OCI-LY7 (cell line): ENCODE data around the gene SPPL2B. TPM values are rescaled to one million over a fixed set of nuclear protein-coding genes. Genes with fewer than 3 reads are reported as not detected.

Source experiments
- BruUV-seq: library from RNA; stranded (reverse); fragments of 400-500 nt; replicated peaks from 2 replicates; lab custom pipeline; 2021; lab: Mats Ljungman, UMichigan
- CTCF ChIA-PET: fragments of 300-600 bp; sonication (Branson Sonifier 250); formaldehyde crosslinking; loops from one replicate; lab custom pipeline; 2022; ENCODE audit warnings: antibody characterized with exemption; ENCODE audit not compliant: unreplicated experiment; lab: Charles Lee
- POLR2A ChIA-PET: fragments of 300-600 bp; sonication (Branson Sonifier 250); formaldehyde crosslinking; loops from one replicate; lab custom pipeline; 2022; ENCODE audit warnings: antibody characterized with exemption; lab: Charles Lee
- DNase-seq: peaks from one replicate; pipeline ENCODE4 v3.0.0-alpha.2; 2015; ENCODE audit warnings: low spot score
- H2AFZ ChIP-seq: fragments of 200-600 bp; sonication (generic), shearing (Covaris generic); 2 replicates; pipeline ENCODE4 v1.6.1; 2014; ENCODE audit warnings: mild to moderate bottlenecking, antibody characterized with exemption, low read length, moderate library complexity
- H3K27ac ChIP-seq: fragments of 200-600 bp; sonication (generic); 2 replicates; pipeline ENCODE4 v1.5.1; 2014; ENCODE audit warnings: mixed run types, low read depth, mild to moderate bottlenecking, moderate library complexity, low read length, inconsistent platforms; ENCODE audit not compliant: poor library complexity, severe bottlenecking
- H3K36me3 ChIP-seq: fragments of 200-600 bp; sonication (generic); 2 replicates; pipeline ENCODE4 v1.6.1; 2014; ENCODE audit warnings: mild to moderate bottlenecking, antibody characterized with exemption, low read length, moderate library complexity, mixed read lengths; ENCODE audit not compliant: insufficient read depth
- H3K4me1 ChIP-seq: fragments of 200-600 bp; sonication (generic); 2 replicates; pipeline ENCODE4 v1.5.1; 2014; ENCODE audit warnings: mild to moderate bottlenecking, low read length; ENCODE audit not compliant: insufficient read depth, poor library complexity, severe bottlenecking
- H3K4me2 ChIP-seq: fragments of 200-600 bp; sonication (generic); 2 replicates; pipeline ENCODE4 v1.6.1; 2014; ENCODE audit warnings: mild to moderate bottlenecking, low read length
- H3K4me3 ChIP-seq: fragments of 200-600 bp; sonication (generic); 2 replicates; pipeline ENCODE4 v1.5.1; 2014; ENCODE audit warnings: mild to moderate bottlenecking, low read depth, low read length; ENCODE audit not compliant: poor library complexity, severe bottlenecking
- H3K79me2 ChIP-seq: fragments of 200-600 bp; sonication (generic); 2 replicates; pipeline ENCODE4 v1.6.1; 2016; ENCODE audit warnings: low read depth, mild to moderate bottlenecking, low read length, moderate library complexity, mixed read lengths; ENCODE audit not compliant: insufficient read depth
- H3K9me2 ChIP-seq: fragments of 200-600 bp; sonication (generic); 2 replicates; pipeline ENCODE4 v1.6.1; 2016; ENCODE audit warnings: mild to moderate bottlenecking, low read length, mixed read lengths; ENCODE audit not compliant: insufficient read depth
- H3K9me3 ChIP-seq: fragments of 200-600 bp; sonication (generic); 2 replicates; pipeline ENCODE4 v1.6.1; 2014; ENCODE audit warnings: mild to moderate bottlenecking, mixed run types, low read length, mixed read lengths
- H4K20me1 ChIP-seq: fragments of 200-600 bp; sonication (generic); 2 replicates; pipeline ENCODE4 v1.6.1; 2014; ENCODE audit warnings: mild to moderate bottlenecking, antibody characterized with exemption, low read length, moderate library complexity, mixed read lengths; ENCODE audit not compliant: insufficient read depth
- EZH2phosphoT487 ChIP-seq: fragments of 200-600 bp; sonication (generic); IDR thresholded peaks from 2 replicates; pipeline ENCODE4 v1.6.1; 2018; ENCODE audit warnings: low read depth, borderline replicate concordance, mild to moderate bottlenecking, mixed run types, antibody characterized with exemption, low read length, moderate library complexity, mixed read lengths
- intact Hi-C: fragments of 100-400 bp; cut with micrococcal nuclease; formaldehyde crosslinking; loops from one replicate; pipeline ENCODE4 v1.10.0; 2022; ENCODE audit not compliant: unreplicated experiment
- total RNA-seq, 2 experiments: library from RNA; depleted of rRNA in 1 of 2; stranded (reverse); fragments of >200 nt in 1 of 2; shearing (Covaris generic) in 1 of 2; gene quantifications; 2 replicates each; pipeline ENCODE4 v1.2.3, GENCODE V29; 2014 to 2022
- TF ChIP-seq, protein P1 (sequence below): fragments of 200-600 bp; sonication (generic); conservative IDR thresholded peaks from 2 replicates; pipeline ENCODE4 v1.5.1; 2014; ENCODE audit warnings: mild to moderate bottlenecking, antibody characterized with exemption, low read length, moderate library complexity, mixed read lengths

Gene SPPL2B
- total RNA-seq, 2 experiments from 2014 or later: 106 to 191 TPM

DNA sequence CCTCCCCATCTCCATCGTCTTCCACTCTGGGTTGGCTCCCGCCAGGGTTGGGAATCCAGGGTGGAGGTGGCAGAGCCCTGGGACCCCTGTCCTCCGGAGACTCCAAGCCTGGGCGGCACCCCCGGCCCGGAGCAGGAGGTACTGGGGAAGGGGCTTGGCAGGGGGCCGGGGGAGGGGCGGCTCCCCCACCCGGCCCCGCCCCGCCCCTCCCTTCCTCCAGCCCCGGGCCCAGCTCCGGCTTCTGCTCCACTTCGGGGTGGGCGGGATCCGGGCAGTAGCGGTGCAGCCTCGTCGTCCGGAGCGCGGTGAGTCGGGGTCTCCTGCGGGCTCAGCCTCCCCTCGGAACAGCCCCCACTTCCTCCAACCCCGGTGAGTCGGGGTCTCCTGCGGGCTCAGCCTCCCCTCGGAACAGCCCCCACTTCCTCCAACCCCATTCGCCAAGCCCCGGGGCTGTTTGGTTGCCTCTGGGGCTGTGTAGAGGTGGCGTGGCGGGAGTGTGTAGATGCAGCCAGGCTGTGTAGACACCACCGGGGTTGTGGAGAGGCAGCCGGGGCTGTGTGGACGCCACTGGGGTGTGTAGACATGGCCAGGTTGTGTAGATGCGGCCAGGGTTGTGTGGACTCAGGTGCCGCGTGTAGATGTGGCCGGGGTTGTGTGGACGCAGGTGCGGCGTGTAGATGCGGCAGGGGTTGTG lies 31.7 kb downstream of the SPPL2B start, which contains the start of gene TMPRSS9:
TMPRSS9 (plus strand) TSS at position 274 of the 694 bp plus-strand sequence. CDS start 29,521 bp downstream, outside the sequence.
- no TSS peak for BruUV-seq
- H3K79me2 ChIP-seq: no peaks in the 10 kb centered on the region
- TF ChIP-seq, protein P1, sequence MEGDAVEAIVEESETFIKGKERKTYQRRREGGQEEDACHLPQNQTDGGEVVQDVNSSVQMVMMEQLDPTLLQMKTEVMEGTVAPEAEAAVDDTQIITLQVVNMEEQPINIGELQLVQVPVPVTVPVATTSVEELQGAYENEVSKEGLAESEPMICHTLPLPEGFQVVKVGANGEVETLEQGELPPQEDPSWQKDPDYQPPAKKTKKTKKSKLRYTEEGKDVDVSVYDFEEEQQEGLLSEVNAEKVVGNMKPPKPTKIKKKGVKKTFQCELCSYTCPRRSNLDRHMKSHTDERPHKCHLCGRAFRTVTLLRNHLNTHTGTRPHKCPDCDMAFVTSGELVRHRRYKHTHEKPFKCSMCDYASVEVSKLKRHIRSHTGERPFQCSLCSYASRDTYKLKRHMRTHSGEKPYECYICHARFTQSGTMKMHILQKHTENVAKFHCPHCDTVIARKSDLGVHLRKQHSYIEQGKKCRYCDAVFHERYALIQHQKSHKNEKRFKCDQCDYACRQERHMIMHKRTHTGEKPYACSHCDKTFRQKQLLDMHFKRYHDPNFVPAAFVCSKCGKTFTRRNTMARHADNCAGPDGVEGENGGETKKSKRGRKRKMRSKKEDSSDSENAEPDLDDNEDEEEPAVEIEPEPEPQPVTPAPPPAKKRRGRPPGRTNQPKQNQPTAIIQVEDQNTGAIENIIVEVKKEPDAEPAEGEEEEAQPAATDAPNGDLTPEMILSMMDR: no peak
- TF ChIP-seq EZH2phosphoT487: no peak
- no peaks in the 10 kb centered on the region for H3K36me3 ChIP-seq
- no peak within 1 kb of the TSS for H3K27ac ChIP-seq
- CTCF ChIA-PET: no interaction called here
- H3K9me2 ChIP-seq: no peaks in the 10 kb centered on the region
- H2AFZ ChIP-seq: no peak within 1 kb of the TSS
- H3K4me2 ChIP-seq: no peak within 1 kb of the TSS
- DNase-seq: no peak
- H3K4me3 ChIP-seq: no peak within 1 kb of the TSS
- no peaks in the 10 kb centered on the region for H3K9me3 ChIP-seq
- no peaks in the 10 kb centered on the region for H4K20me1 ChIP-seq
- H3K4me1 ChIP-seq: no peaks in the 10 kb centered on the region
- intact Hi-C loops: no loop called here
- POLR2A ChIA-PET: no interaction called here

DNA sequence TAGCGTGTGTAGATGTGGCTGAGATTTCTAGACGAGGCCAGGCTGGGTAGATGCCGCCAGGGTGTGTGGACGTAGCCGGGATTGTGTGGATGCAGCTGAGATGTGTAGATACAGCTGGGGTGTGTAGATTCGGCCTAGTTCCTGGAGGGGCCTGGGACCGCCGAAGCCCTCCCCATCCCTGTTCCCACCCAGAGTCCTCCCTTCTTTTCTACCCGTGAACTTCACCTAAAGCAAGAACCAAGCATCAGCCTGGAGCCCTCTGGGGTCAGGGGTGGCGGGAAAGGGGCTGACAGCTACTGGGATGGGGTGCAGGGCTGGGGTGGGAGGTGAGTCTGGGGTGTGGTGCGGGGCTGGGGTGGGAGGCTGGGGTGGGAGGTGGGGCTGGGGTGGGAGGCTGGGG lies 32.3 kb downstream of the SPPL2B start:
- Histone ChIP-seq H2AFZ (no peak overlapping the region), H4K20me1 (no peaks in the 10 kb centered on the region), H3K9me2 (no peaks in the 10 kb centered on the region), H3K79me2 (no peaks in the 10 kb centered on the region), H3K4me1 (no peaks in the 10 kb centered on the region), H3K4me3 (no peak overlapping the region), H3K9me3 (no peaks in the 10 kb centered on the region), H3K27ac (no peak overlapping the region), H3K36me3 (no peaks in the 10 kb centered on the region), H3K4me2 (no peak overlapping the region)
- intact Hi-C loops: no loop called here
- DNase-seq: no peak
- no peak for TF ChIP-seq EZH2phosphoT487
- TF ChIP-seq, protein P1: no peak
- ChIA-PET POLR2A (no interaction called here), CTCF (no interaction called here)
- BruUV-seq: no TSS peak

DNA sequence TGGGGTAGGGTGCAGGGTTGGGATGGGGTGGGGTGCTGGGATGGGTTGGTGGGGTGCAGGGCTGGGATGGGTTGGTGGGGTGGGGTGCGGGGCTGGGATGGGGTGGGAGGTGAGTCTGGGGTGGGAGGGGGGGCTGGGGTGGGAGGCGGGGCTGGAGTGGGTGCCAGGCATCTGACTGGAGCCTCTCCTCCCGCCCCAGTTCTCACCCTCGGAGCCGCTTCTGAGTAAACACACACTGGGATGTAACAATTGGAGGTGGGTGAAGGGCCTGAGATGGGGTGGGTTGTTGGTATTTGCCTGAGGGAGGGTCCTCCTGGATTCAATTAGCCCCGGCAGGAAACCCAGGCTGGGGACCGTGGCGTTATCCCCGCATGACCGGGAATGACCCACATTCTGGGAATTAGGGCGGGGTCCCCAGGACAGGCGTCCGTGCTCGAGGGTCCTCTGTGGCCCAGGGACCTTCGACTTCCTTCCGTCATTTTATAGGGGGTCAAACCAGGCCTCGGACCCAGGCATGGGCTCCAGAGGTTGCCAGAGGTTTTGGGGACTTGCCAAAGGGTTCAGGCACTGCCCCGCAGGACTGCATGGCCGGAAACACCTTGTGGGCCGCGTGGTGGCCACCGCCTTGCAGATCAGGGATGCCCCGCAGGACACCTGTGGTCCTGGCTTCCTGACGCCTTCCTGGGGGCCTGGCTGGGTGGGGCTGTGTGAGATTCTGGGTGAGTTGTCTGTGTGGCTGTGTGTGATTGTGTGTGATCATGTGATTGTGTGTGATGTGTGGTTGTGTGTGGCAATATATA lies 33.0 kb downstream of the SPPL2B start:
- BruUV-seq: no TSS peak
- POLR2A ChIA-PET: no interaction called here
- Histone ChIP-seq H3K4me3 (no peak overlapping the region), H2AFZ (no peak overlapping the region), H3K36me3 (no peaks in the 10 kb centered on the region), H3K4me2 (no peak overlapping the region), H3K79me2 (no peaks in the 10 kb centered on the region), H3K27ac (no peak overlapping the region), H3K4me1 (no peaks in the 10 kb centered on the region), H4K20me1 (no peaks in the 10 kb centered on the region), H3K9me2 (no peaks in the 10 kb centered on the region), H3K9me3 (no peaks in the 10 kb centered on the region)
- CTCF ChIA-PET: no interaction called here
- TF ChIP-seq EZH2phosphoT487: no peak
- TF ChIP-seq, protein P1: no peak
- intact Hi-C loops: no loop called here
- DNase-seq: no peak
